Gastrocnemius medialis (tissue), 4 donors: ENCODE results near the gene BCL2L2. TPM values are rescaled to one million over a fixed set of nuclear protein-coding genes. Genes with fewer than 3 reads are reported as not detected.

Experiments
- ATAC-seq, 2 donors: fragments of 150-250 bp; one replicate each; pipeline ENCODE4 v1.9.1; 2016
- DNase-seq, 2 donors: peaks; one replicate each; pipeline ENCODE4 v3.0.0-alpha.2; 2019
- H3K27ac ChIP-seq, 4 donors: fragments of 200-600 bp; sonication (generic); 1 replicate in 1 of 4; 2 replicates in 3 of 4; pipeline ENCODE4 v1.5.1; 2016 to 2018; ENCODE audit warnings: mild to moderate bottlenecking in 2 of 4, moderate library complexity in 1 of 4
- H3K27me3 ChIP-seq, 3 donors: fragments of 200-600 bp; sonication (generic) in 2 of 3; 1 replicate in 1 of 3; 2 replicates in 2 of 3; pipeline versions ENCODE4 v1.5.1 to v1.6.0; 2016 to 2019; ENCODE audit warnings: mild to moderate bottlenecking in 1 of 3, moderate library complexity in 1 of 3
- H3K36me3 ChIP-seq, 2 donors: fragments of 200-600 bp; sonication (generic) in 1 of 2; one replicate each; pipeline ENCODE4 v1.5.1; 2017 to 2018
- H3K4me1 ChIP-seq, 2 donors: fragments of 200-600 bp; sonication (generic) in 1 of 2; one replicate each; pipeline ENCODE4 v1.5.1; 2016 to 2017; ENCODE audit warnings: mild to moderate bottlenecking in 2 of 2
- H3K4me3 ChIP-seq, 4 donors: fragments of 200-600 bp; sonication (generic) in 3 of 4; 1 replicate in 1 of 4; 2 replicates in 3 of 4; pipeline ENCODE4 v1.5.1; 2016 to 2019; ENCODE audit warnings: mild to moderate bottlenecking in 2 of 4
- H3K9me3 ChIP-seq, 3 donors: fragments of 200-600 bp; sonication (generic) in 2 of 3; 1 replicate in 1 of 3; 2 replicates in 2 of 3; pipeline ENCODE4 v1.5.1; 2016 to 2019
- POLR2A ChIP-seq, 2 donors: fragments of 450-650 bp; IDR thresholded peaks; one replicate each; pipeline ENCODE4 v1.6.1; 2017; ENCODE audit warnings: antibody characterized with exemption in 2 of 2, mild to moderate bottlenecking in 2 of 2, moderate library complexity in 2 of 2
- in situ Hi-C, 4 donors: fragments of 200-750 bp; cut with MboI; loops; one replicate each; pipeline versions ENCODE4 v1.15.0 to v1.8.0; 2017; ENCODE audit warnings: low sequenced_read_pairs in 4 of 4
- intact Hi-C: fragments of 100-400 bp; cut with DNase I; formaldehyde crosslinking; loops from one replicate; pipeline ENCODE4 v1.15.1; 2023; ENCODE audit warnings: low total_unique reads
- total RNA-seq, 4 donors: library from RNA; depleted of rRNA; stranded (reverse); fragments of >200 nt; gene quantifications; one replicate each; pipeline versions ENCODE4 v1.1.0 to v1.2.3, GENCODE V29; 2016
- TF ChIP-seq, protein P1 (sequence below), 5 experiments: fragments of 450-650 bp in 3 of 5; fragments of 200-600 bp in 2 of 5; sonication (generic) in 2 of 5; IDR thresholded peaks in 4 of 5; conservative IDR thresholded peaks in 1 of 5; 1 replicate in 4 of 5; 2 replicates in 1 of 5; pipeline ENCODE4 v1.5.1; 2016 to 2019; ENCODE audit warnings: antibody characterized with exemption in 5 of 5, mild to moderate bottlenecking in 3 of 5, moderate library complexity in 3 of 5

Gene BCL2L2
- total RNA-seq, 4 donors from 2014 or later, result 13.4 to 24.9 (median 23.8) TPM

DNA sequence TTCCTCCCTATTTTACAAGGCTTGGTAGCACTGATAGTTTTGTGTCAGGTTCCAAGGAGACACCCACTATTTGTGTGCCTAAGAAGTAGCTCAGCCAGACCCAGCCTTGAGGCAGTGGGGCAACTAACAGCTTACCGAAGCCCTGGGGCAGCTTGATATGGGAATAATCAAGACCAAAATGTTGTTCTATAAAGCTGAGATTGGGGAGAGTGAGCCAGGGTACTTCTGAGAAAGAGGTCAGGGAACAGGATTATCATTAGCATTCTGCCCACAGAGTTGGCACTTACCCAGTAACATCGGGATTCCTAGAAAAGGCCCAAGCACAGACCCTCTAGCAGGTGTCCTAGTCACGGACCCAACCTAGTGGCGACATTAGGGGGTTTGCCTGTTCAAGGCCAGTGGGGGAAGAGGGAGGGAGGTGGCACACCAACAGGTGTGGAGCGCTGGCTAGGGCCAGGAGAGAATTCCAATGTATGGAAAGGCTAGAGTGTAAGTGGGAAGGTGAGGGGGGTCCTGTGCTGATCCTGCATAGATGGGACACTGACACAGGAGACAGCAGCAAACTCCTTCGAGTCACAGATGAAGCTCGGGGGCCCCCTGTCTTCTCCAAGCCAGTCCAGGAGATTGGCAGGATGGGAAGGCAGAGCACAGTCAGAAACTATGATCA is 8.9 kb upstream of the BCL2L2 start:
- Histone ChIP-seq H3K4me3 (no peak overlapping the region), H3K36me3 (peaks cover 0 to 33% of the 10 kb centered on the region in 2 donors), H3K27ac (peak overlapping the region in 1 of 4 donors; percentile 98), H3K27me3 (no peaks in the 10 kb centered on the region), H3K9me3 (no peaks in the 10 kb centered on the region), H3K4me1 (peaks cover 22 to 23% of the 10 kb centered on the region in 2 donors)
- no peak for TF ChIP-seq POLR2A (IDR thresholded peaks at IDR 0.05)
- TF ChIP-seq, protein P1, sequence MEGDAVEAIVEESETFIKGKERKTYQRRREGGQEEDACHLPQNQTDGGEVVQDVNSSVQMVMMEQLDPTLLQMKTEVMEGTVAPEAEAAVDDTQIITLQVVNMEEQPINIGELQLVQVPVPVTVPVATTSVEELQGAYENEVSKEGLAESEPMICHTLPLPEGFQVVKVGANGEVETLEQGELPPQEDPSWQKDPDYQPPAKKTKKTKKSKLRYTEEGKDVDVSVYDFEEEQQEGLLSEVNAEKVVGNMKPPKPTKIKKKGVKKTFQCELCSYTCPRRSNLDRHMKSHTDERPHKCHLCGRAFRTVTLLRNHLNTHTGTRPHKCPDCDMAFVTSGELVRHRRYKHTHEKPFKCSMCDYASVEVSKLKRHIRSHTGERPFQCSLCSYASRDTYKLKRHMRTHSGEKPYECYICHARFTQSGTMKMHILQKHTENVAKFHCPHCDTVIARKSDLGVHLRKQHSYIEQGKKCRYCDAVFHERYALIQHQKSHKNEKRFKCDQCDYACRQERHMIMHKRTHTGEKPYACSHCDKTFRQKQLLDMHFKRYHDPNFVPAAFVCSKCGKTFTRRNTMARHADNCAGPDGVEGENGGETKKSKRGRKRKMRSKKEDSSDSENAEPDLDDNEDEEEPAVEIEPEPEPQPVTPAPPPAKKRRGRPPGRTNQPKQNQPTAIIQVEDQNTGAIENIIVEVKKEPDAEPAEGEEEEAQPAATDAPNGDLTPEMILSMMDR (IDR thresholded peaks at IDR 0.05 in 4 of 5, conservative IDR thresholded peaks at IDR 0.05 in 1 of 5), result no peak
- ATAC-seq (no peak), DNase-seq (no peak)
- in situ Hi-C loops, result loop anchor here (25.0 kb wide), 2 partner anchors 185 to 710 kb away; partner anchors contain the start of genes ABHD4 (in 2 of the 4), CEBPE (in 2 of the 4), CIROP (in 2 of the 4) and DAD1 (in 2 of the 4)
- intact Hi-C loops, result loop anchor here (2.0 to 5.0 kb wide), 2 partner anchors 33 to 220 kb away; no protein-coding TSS in a partner anchor

DNA sequence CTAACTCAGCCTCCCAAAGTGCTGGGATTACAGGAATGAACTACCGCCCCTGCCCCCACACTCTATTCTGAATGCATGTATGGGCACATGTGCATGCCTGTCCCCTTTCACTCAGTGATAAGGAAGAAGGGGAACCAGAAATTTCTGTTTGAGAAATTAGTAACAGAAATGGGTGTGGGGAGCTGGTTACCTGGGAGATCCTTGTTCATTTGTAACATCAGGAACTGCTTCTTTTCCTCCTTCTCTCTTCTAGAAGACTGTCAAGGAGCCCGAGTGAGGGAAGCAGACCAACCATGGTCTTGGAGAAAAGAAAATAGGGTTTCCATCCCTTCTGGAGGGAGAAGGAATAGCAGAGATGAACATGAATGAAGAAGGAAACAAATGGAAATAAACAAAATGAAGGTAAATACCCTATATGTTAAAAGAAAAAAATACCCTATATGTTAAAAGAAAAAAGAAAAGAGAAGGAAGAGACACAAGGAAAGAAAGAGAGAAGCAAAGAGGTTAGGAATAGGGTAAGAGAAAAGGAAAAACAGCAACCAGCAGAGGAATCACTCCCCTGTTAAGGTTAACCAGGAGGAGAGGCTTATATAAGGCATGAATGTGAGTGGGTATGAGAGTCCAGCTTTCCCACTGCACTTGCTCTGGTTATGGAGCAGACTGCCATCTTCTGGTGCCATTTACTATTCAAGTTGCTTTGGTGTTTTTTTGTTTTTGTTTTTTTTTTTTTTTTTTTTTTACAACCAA is 7.2 kb upstream of the BCL2L2 start:
- ATAC-seq (no peak), DNase-seq (no peak)
- Histone ChIP-seq H3K27ac (peak overlapping the region; percentile 96 to 99 (median 98)), H3K27me3 (no peaks in the 10 kb centered on the region), H3K36me3 (peaks cover 0 to 33% of the 10 kb centered on the region in 2 donors), H3K9me3 (no peaks in the 10 kb centered on the region), H3K4me3 (no peak overlapping the region), H3K4me1 (peaks cover 26 to 29% of the 10 kb centered on the region in 2 donors)
- in situ Hi-C loops, result loop anchor here (25.0 kb wide), 2 partner anchors 187 to 712 kb away; partner anchors contain the start of genes ABHD4 (in 2 of the 4), CEBPE (in 2 of the 4), CIROP (in 2 of the 4) and DAD1 (in 2 of the 4)
- intact Hi-C loops, result loop anchor here (2.0 to 5.0 kb wide), 2 partner anchors 35 to 222 kb away; no protein-coding TSS in a partner anchor
- TF ChIP-seq, protein P1 (IDR thresholded peaks at IDR 0.05 in 4 of 5, conservative IDR thresholded peaks at IDR 0.05 in 1 of 5), result no peak
- TF ChIP-seq POLR2A (IDR thresholded peaks at IDR 0.05), result no peak

DNA sequence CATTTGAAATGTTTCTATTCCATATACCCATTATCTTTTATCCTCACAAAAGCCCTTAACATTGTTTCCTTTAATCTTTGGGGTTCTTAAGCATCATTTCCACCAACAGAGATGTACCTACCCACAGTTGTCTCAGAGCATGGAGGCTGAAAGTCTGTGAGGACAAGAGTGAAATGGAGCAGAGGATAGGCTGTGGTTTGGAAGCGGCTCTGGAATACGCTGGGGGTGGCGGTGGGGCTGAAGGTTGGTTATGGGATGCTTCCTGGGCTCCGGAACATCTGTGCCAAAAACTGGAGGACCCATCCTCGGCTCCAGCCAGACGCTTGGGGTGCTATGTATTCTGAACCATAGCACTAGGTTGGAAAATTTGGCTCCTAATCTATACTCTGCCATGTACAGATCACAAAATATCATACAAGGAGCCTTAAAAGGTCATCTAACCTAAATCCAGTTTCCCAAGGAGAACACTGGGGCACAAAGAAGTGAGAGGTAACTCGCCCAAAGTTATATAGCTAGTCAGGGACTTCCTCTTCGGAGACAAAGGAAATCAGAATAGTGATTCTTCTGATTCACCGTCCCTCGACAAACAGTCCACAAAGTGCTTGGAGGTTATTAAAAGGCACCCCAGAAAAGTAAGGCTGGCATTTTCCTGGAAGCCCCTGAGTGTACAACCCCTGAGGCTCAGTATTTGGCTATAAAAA is 6.5 kb upstream of the BCL2L2 start:
- H3K27ac ChIP-seq, result peak overlapping the region; percentile 96 to 99 (median 98)
- DNase-seq, result no peak
- in situ Hi-C loops (loop anchor here (25.0 kb wide), 4 partner anchors 188 to 1137 kb away; partner anchors contain the start of genes ABHD4 (in 3 of the 4), DAD1 (in 3 of the 4), CEBPE (in 2 of the 4) and CIROP (in 2 of the 4)), intact Hi-C loops (loop anchor here (2.0 to 10.0 kb wide), 5 partner anchors 35 to 705 kb away; partner anchors contain the start of genes ABHD4 and PRMT5)
- TF ChIP-seq, protein P1 (IDR thresholded peaks at IDR 0.05 in 4 of 5, conservative IDR thresholded peaks at IDR 0.05 in 1 of 5), result no peak
- no peak for TF ChIP-seq POLR2A (IDR thresholded peaks at IDR 0.05)
- H3K4me1 ChIP-seq, result peaks cover 25% of the 10 kb centered on the region in 2 donors
- no peaks in the 10 kb centered on the region for H3K9me3 ChIP-seq
- H3K36me3 ChIP-seq, result peaks cover 0 to 33% of the 10 kb centered on the region in 2 donors
- H3K27me3 ChIP-seq, result no peaks in the 10 kb centered on the region
- ATAC-seq, result no peak
- H3K4me3 ChIP-seq, result peak overlapping the region; percentile 65 to 78 (median 71)

DNA sequence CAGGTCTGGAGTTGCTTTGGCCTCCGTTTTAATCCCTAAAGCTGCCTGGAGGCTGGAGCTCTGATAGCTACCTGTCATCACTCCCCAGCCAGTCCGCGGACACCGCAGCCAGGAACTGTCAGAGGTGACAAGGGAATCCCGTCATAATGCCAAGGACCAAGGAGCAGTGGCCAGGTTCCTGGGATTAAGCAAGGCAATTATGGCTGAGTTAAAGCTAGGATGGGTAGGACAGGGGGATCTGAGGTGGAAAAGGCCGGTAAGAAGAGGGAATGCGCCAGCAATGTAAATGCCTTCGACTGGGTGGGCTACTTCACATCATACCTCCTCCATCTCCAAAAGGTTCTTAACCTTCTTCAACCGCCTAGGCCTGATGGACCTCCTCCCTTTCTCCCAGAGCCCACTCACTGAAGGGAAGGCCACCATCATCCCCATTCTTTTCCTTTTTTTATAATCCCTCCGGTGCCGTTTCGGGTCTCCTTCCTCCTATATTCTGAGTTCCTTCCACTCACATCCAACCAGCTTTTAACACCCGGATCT is 5.9 kb upstream of the BCL2L2 start:
- intact Hi-C loops, result loop anchor here (1.0 to 10.0 kb wide), 7 partner anchors 14 to 815 kb away; partner anchors contain the start of genes ABHD4, ACIN1, C14orf119 and HOMEZ
- ATAC-seq (peak; percentile 32 to 34), DNase-seq (peak; percentile 70 to 86)
- Histone ChIP-seq H3K4me3 (peak overlapping the region; percentile 65 to 78 (median 71)), H3K36me3 (peaks cover 0 to 33% of the 10 kb centered on the region in 2 donors), H3K27me3 (no peaks in the 10 kb centered on the region), H3K4me1 (peaks cover 24 to 26% of the 10 kb centered on the region in 2 donors), H3K9me3 (no peaks in the 10 kb centered on the region), H3K27ac (peak overlapping the region; percentile 96 to 99 (median 98))
- in situ Hi-C loops, result loop anchor here in 2 of 4 donors (25.0 kb wide), 3 partner anchors 713 to 1137 kb away; partner anchors contain the start of genes ABHD4 (in 1 of the 2), CBLN3 (in 1 of the 2), DAD1 (in 1 of the 2) and EMC9 (in 1 of the 2)
- TF ChIP-seq POLR2A (IDR thresholded peaks at IDR 0.05), result peak in 1 of 2 donors; percentile 40
- TF ChIP-seq, protein P1 (IDR thresholded peaks at IDR 0.05 in 4 of 5, conservative IDR thresholded peaks at IDR 0.05 in 1 of 5), result no peak
